Lower lobe of right lung (tissue), 2 donors: ENCODE measurements around the gene KDM7A. TPM values are rescaled to one million over a fixed set of nuclear protein-coding genes. Genes with fewer than 3 reads are reported as not detected.

Experiments used
- ATAC-seq, 2 donors: fragments of 200-7000 bp; cut with Tn5 transposase; one replicate each; pipeline ENCODE4 v1.9.1; 2020 to 2022; ENCODE audit warnings: mild to moderate bottlenecking in 2 of 2, moderate library complexity in 2 of 2
- DNase-seq: peaks from one replicate; pipeline ENCODE4 v3.0.0-alpha.2; 2020
- H3K27ac ChIP-seq: fragments of 200-600 bp; one replicate; pipeline ENCODE4 v1.8.0; 2022
- H3K27me3 ChIP-seq: fragments of 200-600 bp; one replicate; pipeline ENCODE4 v1.8.0; 2022; ENCODE audit warnings: low read depth
- H3K36me3 ChIP-seq: fragments of 200-600 bp; one replicate; pipeline ENCODE4 v1.8.0; 2022; ENCODE audit warnings: mild to moderate bottlenecking
- H3K4me1 ChIP-seq: fragments of 200-600 bp; one replicate; pipeline ENCODE4 v1.8.0; 2022
- H3K4me3 ChIP-seq: fragments of 200-600 bp; one replicate; pipeline ENCODE4 v1.8.0; 2022; ENCODE audit warnings: mild to moderate bottlenecking
- H3K9me3 ChIP-seq: fragments of 200-600 bp; one replicate; pipeline ENCODE4 v1.8.0; 2022
- CTCF ChIP-seq: fragments of 200-600 bp; IDR thresholded peaks from one replicate; pipeline ENCODE4 v1.8.0; 2022; ENCODE audit warnings: antibody characterized with exemption, mild to moderate bottlenecking
- intact Hi-C: fragments of 100-400 bp; cut with DNase I; formaldehyde crosslinking; loops from one replicate; pipeline ENCODE4 v1.11.0; 2022
- total RNA-seq: library from RNA; stranded (reverse); fragmentation: NEBNext Ultra II Directional; extraction: Animal tissue kit (Norgen Biotek cat#: 25700); gene quantifications from one replicate; pipeline ENCODE4 v1.2.1, GENCODE V29; 2021
- donor health status: DM: no; HTN: yes; CAD: no; lungs with severe emphysema.

KDM7A gene
- total RNA-seq, 1 donor from 2014 or later = 17.9 TPM

DNA sequence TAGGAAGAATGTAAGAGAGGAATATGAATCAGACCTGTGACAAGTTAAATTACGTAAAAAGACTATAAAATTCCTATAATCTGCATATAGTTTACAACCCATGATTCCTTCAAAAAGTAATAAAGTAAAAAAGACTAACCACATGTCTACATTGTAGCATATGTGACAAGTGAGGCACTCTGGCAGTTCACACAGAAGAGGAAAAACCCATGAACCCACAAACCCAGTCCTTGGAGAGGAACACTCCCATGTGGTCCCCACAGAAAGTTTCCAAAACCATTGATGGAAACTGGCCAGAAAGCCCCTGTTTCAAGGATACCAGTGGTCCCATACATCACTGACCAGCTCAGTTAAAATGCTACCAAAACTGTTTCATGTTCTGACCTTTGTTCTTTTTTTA is 15.7 kb downstream of the KDM7A start:
- Histone ChIP-seq H3K27me3 (no peaks in the 10 kb centered on the region), H3K4me3 (no peak overlapping the region), H3K36me3 (no peaks in the 10 kb centered on the region), H3K27ac (no peak overlapping the region), H3K4me1 (peaks cover 8% of the 10 kb centered on the region), H3K9me3 (no peaks in the 10 kb centered on the region)
- ATAC-seq = no peak
- DNase-seq = no peak
- TF ChIP-seq CTCF = no peak
- intact Hi-C loops = no loop called here

GRCh38 chr7:140160308-140160707 is 16.5 kb downstream of the KDM7A start:
- intact Hi-C loops = no loop called here
- DNase-seq = no peak

GRCh38 chr7:140159497-140159896 is 17.3 kb downstream of the KDM7A start:
- no peaks in the 10 kb centered on the region for H3K27me3 ChIP-seq
- no peaks in the 10 kb centered on the region for H3K36me3 ChIP-seq
- no peak for TF ChIP-seq CTCF
- intact Hi-C loops = no loop called here
- H3K4me1 ChIP-seq = peaks cover 8% of the 10 kb centered on the region
- ATAC-seq (no peak), DNase-seq (no peak)
- H3K27ac ChIP-seq = no peak overlapping the region
- no peak overlapping the region for H3K4me3 ChIP-seq
- H3K9me3 ChIP-seq = no peaks in the 10 kb centered on the region

More at GRCh38 chr7:140160308-140160707, 16.5 kb downstream of the KDM7A start:
- no peaks in the 10 kb centered on the region for H3K36me3 ChIP-seq
- TF ChIP-seq CTCF = no peak
- H3K4me1 ChIP-seq = peaks cover 8% of the 10 kb centered on the region
- H3K4me3 ChIP-seq = no peak overlapping the region
- H3K27ac ChIP-seq = no peak overlapping the region
- H3K27me3 ChIP-seq = no peaks in the 10 kb centered on the region
- ATAC-seq = no peak
- no peaks in the 10 kb centered on the region for H3K9me3 ChIP-seq

GRCh38 chr7:140156460-140157080 is 20.2 kb downstream of the KDM7A start:
- ATAC-seq (no peak), DNase-seq (no peak)
- intact Hi-C loops = no loop called here
- Histone ChIP-seq H3K4me1 (peaks cover 8% of the 10 kb centered on the region), H3K27ac (no peak overlapping the region), H3K27me3 (no peaks in the 10 kb centered on the region), H3K4me3 (no peak overlapping the region), H3K9me3 (no peaks in the 10 kb centered on the region), H3K36me3 (no peaks in the 10 kb centered on the region)
- TF ChIP-seq CTCF = no peak

- Histone ChIP-seq H3K27me3 (no peaks in the 10 kb centered on the region), H3K36me3 (no peaks in the 10 kb centered on the region), H3K27ac (no peak overlapping the region), H3K9me3 (no peaks in the 10 kb centered on the region), H3K4me1 (peaks cover 5% of the 10 kb centered on the region), H3K4me3 (no peak overlapping the region)
- no peak for TF ChIP-seq CTCF
- DNase-seq (no peak), ATAC-seq (no peak)
- intact Hi-C loops = no loop called here
Observed at GRCh38 chr7:140155428-140155827, 21.4 kb downstream of the KDM7A start.
